ENCODE data around the gene CRAT.
A peak's percentile ranks its signal among the peaks of the same experiment; 100 is the strongest.

CRAT gene

DNA sequence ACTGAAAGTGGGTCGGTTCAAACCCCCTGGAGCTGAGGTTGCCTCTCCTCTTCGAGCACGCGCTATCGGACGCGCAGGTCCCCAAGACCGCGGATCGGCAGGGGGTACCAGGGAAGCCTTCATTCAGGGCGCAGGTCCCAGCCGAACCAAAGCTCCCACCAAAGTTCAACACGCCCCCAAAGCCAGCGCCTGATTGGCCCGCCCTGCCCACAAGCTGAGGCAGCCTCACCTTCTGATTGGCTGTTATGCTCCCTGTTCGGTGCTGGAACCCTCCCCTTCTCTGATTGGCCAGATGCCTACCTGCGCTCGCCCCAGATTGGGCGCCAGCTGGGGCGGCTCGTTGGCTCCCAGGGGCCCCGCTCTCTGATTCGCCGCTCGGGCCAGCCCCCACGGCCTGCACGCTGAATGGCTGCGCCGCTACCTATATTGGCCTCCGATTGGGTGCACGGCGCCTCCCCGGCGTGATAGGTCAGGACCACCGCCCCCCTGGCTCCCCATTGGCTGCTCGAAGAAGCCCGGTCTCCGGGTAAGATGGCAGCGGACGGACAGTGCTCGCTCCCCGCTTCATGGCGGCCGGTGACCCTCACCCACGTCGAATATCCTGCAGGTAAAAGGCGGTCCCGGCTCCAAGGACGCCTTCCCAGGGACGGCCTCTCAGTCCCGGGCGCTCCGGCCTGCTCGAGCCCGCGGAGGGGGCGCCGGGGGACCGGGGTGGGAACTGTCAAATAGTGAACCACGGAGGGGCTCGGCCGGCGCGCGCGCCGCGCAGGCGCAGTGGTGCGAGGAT lies 29.8 kb downstream of the CRAT start, which contains the start of gene DOLPP1:
TSS of gene DOLPP1 (plus strand) at position 511 of the 787 bp plus-strand sequence. CDS start at position 532, 21 bp downstream.
- peak; percentile 89 for DNase-seq

DNA sequence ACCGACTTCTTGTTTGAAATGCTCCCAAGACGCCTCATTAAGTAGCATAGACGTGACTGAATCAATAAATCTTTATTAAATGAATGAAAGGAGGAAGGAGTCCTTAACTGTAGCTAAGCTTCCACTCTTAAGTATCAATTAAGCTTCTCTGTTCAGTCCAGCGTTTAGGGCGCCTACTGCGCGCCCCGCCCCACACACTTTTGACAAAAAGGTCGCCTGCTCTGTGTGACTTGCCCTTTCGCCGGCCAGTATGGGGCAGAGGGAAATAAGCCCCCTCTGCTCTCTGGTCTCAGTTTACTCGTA lies 30.3 kb downstream of the CRAT start:
- DNase-seq = no peak

DNA sequence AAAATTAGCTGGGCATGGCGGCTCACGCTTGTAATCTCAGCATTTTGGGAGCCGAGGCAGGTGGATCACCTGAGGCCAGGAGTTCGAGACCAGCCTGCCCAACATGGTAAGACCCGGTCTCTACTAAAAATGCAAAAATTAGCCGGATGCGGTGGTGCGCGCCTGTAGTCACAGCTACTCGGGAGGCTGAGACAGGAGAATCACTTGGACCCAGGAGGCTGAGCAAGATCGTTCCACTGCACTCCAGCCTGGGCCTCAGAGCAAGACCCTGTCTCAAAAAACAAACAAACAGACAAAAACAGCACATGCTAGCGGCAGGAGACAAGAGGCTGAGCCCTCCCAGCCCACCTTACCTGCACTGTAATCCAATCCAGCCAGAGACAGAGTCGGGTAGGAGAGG lies 30.8 kb downstream of the CRAT start:
- no peak for DNase-seq

DNA sequence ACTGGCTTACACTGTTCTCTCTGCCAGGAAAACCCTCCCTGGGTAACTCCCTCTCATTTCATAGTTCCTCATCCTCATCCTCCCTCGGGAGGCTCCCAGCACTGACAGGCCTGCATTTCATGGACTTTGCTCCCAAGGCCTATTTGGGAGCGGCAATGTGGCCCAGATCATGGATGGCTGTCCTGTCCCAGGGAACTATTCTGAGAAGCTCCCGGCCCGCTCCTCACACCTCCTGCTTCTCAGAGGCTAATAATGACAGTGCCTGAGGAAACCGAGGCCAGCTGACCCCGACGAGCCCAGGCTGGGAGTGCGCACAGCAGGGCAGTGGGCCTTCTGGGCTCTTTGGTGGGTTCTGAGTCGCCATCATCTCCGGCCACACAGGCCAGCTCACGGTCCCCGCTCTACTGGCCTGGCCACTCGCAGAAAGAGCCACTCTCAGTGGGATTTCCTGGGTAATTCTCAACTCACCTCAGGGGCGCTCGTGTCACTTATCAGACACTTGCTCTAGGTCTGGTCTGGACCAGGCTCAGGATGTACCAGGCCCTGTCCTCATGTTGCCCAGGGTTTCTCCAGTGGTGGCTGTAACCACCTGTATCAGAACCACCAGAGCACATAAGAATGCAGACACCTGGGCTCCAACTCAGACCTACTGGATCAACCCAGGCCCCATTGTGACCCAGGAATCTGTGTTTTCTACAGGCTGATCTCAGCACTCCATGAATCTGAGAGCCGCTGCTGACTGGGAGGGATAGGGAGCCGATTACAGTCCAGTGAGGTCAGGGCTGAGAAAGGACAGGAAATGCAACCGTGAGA lies 31.7 kb downstream of the CRAT start:
- no peak for DNase-seq

DNA sequence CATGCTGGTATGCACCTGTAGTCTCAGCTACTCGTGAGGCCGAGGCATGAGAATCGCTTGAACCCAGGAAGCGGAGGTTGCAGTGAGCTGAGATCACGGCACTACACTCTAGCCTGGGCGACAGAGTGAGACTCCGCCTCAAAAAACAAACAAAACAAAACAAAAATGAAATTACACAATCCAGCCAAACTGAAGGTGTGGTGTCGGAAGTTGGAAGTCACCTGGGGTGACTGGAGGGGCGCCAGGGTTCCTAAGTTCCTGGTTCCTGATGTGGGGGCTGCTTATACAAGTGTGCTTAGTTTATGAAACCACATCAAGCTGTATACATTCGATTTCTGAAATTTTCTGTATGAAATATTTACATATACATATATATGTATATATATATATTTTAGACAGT lies 33.4 kb downstream of the CRAT start:
- DNase-seq = no peak

DNA sequence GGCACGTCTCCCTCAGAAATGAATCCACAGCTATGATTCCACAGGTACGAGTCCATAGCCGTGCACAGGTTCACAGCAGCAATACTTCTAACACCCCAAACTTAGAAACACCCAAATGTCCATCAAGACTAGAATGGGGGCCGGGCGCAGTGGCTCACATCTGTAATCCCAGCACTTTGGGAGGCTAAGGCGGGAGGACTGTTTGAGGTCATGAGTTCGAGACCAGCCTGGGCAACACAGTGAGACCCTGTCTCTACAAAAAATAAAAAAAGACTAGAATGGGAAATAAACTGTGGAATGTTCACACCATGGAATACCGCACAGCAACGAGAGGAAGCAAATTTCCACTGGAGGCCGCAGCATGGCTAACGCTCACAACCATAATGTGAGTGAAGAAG lies 34.0 kb downstream of the CRAT start:
- DNase-seq = no peak

DNA sequence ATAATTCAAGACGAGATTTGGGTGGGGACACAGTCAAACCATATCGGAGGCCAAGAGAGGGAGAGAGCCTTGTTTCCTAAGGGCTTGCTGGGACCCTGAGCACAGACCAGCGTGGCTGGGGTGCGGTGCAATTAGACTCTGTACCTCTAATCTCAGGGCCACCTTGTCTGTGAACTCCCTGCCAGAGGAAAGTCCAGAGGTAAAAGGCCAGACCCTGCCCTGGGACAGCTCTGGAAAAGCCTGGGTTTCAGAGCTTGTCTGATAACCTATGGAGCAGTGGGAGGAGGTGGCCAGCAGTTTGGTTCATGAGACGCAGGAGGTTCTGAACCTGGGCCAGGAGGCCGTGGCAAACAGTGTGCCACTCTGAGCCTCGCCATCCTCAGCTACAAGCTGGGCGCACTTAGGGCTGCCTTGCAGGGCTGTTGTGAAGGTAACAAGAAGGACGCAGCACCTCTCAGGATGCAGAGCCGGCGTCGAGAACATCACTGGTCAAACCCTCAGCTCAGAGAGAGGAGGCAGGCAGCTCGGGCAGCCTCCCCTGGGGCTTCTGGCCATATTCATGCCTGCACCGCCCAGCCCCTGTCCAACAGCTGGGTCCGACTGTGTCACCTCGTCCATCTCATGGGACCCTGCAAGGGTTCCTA lies 34.5 kb downstream of the CRAT start:
- DNase-seq = no peak

DNA sequence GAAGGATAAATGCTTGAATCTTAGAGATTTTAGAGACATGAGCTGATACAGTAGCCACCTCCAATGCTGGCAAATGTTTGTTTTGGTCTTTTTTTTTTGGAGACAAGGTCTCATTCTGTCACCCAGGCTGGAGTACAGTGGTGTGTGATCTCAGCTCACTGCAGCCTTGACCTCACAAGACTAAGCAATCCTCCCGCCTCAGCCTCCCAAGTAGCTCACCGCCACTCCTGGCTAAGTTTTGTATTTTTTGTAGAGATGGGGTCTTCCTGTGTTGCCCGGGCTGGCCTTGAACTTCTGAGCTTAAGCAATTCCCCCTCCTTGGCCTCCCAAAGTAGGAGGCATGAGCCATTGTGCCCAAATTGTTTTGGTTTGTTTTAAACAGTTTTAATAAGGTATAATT lies 36.5 kb downstream of the CRAT start:
- DNase-seq = no peak

DNA sequence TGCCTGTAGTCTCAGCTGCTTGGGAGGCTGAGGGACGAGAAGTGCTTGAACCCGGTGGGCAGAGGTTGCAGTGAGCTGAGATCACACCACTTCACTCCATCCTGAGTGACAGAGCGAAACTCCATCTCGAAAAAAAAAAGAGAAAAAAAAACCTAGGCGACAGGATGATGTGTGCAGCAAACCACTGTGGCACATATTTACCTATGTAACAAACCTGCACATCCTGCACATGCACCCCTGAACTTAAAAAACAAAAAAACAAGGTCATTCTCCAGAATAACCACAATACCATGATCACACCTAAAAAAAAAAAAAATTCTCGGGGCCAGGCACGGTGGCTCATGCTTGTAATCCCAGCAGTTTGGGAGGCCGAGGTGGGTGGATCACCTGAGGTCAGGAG lies 37.2 kb downstream of the CRAT start:
- DNase-seq = no peak

DNA sequence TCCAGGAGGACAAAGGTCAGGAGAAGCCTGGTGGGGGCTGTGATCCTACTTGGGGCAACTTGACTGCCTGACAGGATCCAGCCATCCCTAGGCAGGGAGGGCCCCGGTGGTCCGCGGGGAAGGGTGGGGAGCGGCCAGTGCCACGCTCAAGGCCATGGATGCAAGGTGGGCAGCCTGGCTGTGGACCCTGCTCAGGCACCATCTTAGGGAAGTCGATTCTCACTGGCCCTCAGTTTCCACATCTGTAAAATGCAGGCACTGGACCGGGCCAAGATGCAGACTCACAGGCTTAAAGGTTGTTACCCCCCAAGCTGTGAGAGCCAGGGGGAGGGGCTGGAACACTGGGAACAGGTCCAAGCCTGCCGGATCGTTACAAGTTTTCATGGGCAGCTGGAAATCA lies 38.4 kb downstream of the CRAT start:
- DNase-seq = no peak

DNA sequence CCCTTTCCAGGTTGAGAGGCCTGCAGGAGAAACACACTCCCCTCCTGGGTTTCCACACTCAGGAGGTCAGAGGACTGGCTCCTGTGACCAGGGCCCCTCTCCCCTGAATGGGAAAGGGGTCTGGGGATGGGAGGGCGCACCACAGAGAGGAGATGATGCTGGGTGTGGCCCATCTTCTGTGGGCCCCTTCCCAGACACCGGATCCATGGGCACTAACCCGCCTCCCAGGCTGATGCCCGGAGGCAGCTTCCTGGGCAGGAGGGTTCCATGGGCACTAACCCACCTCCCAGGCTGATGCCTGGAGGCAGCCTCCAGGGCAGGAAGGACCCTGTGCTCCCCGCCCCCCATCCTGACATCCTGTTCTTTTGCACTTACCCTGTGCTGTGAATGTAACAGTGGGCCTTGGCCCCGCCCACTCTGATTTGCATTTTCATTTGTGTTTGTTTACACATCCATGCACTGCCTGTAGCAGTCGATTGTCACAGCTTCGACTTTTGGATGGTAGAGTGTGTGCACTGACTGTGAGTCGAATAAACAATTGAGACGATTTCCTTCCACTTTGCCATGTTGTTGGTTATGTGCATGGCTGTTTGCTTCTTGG lies 39.0 kb downstream of the CRAT start:
- DNase-seq = no peak

DNA sequence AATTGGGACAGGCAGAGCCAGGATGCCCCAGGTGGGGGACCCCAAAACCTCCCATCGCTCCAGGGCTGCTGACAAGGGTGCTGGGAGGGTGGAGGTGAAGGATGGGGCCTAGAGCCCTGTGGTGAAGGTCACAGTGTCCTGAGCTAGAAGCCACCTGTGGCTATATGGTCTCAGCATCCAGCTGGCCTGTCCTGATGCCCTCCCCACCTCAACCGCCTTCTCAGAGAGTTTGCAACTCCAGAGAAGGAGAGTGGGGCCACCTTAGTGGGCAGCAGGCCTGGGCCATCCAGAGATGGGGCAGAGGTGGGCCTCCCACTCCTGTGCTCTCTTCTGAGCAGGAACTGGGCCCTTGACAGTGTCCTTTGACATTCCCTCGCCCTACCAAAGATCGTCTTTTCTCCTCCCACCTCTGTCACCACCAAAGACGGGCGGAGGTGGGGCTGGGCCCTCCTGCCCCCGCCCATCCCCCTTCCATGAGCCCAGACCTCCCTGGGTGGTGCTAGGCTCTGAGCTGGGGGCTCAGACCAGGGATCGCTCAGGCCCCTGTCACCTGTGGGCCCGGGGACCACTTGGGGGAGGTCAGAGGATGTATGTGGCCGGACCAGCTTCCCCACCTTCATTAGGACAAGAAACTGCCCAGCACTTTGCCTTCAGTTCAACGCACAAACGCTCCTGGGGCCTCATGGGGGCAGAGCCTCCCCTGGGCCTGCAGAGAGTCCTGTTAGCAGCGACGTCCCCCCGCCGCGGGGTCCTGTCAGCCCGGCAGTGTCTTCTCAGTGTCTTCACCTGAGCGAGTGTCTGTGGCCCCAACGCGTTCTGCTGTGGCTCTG lies 39.7 kb downstream of the CRAT start:
- DNase-seq = no peak

DNA sequence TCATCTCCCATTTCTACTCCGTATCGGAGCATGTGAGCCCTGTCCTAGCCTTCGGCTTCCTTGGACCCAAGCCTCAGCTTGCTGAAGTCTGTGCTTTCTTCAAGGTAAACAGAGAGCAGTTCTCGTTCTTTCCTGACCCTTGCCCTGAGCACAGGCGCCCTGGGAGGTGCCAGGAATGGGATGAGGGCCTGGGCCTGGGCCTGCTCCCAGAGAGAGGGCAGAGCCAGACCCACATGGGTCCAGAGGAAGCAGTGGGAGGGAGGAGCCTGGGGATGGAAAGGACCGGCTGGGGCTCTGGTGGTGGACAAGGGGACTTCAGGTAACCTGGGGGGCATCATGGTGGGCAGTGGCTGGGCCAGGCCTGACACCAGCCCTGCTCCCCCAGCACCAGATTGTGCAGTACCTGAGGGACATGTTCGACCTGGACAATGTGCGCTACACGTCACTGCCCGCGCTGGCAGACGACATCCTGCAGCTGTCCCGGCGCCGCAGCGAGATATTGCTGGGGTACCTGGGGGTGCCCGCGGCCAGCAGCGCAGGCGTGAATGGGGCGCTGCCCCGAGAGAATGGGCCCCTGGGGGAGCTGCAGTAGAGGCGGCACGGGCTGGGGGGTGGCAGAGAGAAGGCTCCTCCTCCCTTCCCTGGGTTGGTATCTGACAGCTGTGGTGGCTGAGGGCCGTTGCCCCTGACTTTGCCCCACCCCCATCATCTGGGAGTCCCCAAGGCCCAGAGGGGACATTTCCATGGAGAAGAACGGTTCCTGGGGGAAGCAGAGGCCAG lies 40.5 kb downstream of the CRAT start:
- no peak for DNase-seq

DNA sequence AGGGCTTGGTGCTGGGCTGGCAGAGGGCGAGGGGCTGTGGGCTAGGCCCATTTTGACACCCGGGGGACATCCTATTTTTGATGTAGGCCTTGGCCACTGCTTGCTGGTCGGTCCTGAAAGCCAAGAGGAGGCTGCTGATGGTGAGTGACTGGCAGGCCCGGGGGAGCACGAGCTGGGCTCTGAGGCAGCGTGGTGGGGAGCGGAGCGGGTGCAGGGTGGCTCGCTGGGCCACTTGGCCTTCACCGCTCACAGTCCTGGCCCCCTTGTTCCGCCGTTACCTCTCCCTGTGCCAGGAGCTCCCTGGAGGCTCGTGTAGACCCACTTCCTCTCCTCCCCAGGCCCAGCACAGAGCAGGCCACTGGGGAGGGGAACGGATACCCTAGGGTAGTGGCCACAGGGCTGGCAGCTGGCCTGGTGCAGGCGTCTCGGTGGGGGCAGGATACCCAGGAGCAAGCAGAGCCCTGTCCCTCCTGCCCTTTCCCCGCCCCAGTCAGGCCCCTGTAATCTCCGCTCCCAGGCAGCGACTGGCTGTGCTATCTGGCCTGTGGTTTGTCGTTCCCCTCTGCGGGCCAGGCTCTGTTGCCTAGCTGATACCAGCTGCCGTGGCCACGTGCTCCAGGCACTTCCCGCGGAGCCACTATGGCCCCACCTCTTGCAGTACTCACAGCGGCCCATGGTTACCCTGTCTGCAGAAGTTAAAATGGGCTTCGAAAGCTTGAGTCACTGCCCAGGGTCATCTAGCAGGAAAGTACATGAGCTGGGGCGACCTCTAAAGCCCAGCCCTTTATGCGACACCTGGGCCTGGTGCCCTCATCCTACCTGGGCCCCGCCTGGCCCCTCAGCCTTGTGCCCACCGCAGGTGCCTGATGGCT lies 41.4 kb downstream of the CRAT start:
- DNase-seq = no peak

DNA sequence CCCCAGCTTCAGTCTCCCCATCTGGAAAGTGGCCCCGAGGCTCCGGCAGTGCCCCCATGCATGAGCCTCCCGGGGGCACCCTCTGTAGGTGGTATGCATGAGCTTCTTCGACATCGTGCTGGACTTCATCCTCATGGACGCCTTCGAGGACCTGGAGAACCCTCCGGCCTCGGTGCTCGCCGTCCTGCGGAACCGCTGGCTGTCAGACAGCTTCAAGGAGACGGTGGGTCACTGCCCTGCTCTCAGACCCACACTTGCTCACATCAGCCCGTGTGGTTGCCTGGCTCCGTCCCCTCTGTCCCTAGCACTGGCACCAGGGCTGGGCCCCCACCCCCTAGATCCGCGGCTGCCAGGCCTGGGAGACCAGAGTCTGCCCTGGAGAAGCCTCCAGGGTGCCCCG lies 42.5 kb downstream of the CRAT start:
- DNase-seq = no peak

DNA sequence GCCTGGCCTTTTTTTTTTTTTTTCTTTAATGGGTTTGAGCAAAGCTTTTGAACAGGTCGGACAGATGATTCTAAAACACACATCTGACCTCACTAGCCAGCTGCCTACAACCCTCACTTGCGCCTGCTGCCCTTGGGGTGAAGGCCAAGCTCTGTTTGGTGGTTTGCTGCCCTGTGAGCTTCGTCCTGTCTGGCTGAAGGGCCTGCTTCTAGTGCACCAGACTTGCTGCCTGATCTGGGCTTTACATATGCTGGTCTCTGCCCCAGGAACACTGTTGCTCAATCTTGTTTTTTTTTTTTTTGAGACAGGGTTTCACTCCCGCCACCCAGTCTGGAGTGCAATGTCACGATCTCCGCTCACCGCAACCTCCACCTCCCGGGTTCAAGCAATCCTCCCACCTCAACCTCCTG lies 46.1 kb downstream of the CRAT start:
- DNase-seq = no peak

DNA sequence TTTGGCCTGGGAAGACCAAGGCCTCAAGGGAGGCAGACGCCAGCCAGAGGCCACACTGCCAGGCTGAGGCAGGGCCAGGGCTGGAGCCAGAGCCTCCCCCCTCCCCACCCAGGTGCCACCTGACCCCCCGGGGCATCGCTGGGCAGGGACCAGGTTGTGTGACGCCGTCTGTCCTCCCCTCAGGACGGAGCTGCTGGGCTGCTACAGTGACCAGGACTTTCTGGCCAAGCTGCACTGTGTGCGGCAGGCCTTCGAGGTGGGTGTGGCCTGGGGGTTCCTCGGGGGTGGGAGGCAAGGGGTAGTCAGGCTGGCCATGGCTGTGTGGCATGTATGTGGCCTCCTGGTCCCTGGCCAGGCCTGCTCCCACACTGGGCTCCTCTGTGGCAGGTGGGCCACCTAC lies 47.5 kb downstream of the CRAT start:
- no peak for DNase-seq

DNA sequence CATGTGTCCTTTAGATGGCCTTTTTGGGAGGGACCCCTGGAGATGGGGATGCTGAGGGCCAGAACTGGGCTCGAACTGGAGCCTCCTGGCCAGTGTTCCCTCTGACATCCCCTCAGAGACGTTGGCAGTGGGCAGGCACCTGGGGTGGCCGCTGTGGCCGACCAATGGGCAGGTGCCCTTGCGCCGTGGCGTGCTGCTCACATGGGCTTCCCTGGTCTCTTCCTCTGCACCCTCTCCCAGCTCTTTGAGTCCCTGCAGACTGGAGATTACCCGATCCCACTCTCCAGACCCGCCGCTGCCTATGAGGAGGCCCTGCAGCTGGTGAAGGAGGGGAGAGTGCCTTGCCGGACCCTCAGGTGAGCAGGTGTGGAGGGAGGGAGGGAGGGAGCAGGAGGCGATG lies 49.6 kb downstream of the CRAT start:
- DNase-seq = no peak

DNA sequence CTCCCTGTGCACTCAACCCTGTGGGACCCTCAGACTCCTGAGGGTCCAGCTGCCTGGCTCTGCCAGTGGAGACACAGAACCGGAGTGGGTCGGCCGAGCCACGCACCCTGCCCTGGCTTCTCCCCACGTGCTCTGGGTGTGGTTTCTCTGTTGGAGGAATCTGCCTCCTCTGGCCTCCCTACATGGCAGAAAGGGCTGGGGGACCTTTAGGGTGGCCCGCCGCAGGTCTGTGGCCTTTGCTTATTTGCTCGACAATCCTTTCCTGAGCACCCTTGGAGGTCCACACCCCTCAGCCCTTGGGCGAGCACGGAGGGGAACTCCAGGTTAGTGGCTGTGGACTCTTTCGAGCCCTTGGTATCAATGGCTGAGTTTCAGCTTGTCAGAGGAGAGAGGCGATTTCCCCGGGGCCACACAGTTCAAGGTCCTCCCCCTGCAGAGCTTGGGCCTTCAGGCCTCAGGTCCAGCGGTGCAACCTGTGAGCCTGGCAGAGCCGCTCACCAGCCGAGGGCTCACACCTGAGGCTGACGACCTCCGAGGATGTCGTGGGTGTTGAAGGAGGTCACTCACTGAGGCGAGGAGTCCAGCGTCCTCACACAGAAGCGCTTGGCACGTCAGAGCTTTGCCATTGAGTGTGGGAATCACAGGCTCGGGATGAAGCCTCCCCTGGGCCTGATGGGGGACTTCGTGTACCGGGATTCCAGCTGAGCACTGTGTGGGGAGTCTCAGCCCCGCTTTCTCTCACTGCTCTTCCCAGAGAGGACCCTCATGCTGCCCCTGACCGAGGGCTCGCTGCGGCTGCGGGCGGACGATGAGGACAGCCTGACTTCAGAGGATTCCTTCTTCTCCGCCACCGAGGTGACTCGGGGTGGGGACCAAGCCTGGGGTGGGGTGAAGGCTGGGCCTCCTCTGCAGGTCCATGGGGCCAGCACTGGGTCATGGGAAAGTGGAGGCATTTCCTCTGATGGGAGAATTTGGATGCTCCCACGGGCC lies 50.5 kb downstream of the CRAT start:
- DNase-seq = no peak
